ENCODE measurements around the gene RDX.

- no peak for TF ChIP-seq CTCF (IDR thresholded peaks at IDR 0.05)
- no peak for TF ChIP-seq ZFX (IDR thresholded peaks at IDR 0.05; ENCODE audit: borderline replicate concordance)
Observed at GRCh38 chr11:110297726-110298300, 1.4 kb upstream of the RDX start.
